ENCODE data around the gene FMR1.

Gene FMR1

GRCh38 chrX:147917700-147918695, 6.3 kb downstream of the FMR1 start:
- Histone ChIP-seq H4K20me1 (ENCODE audit: low read depth, low read length) (peaks cover 30% of the 10 kb centered on the region), H3K79me2 (ENCODE audit: insufficient read depth, low read length) (peaks cover 78% of the 10 kb centered on the region), H3K4me2 (ENCODE audit: low read depth, low read length, poor library complexity, severe bottlenecking) (peak overlapping the region; percentile 37), H3K9me3 (ENCODE audit: insufficient read depth, low read length) (no peaks in the 10 kb centered on the region), H3K9me2 (replicated peaks; ENCODE audit: insufficient read depth, low read length) (no peaks in the 10 kb centered on the region), H3F3A (ENCODE audit: insufficient read depth) (no peaks in the 10 kb centered on the region; the same call in 1 of the 2 replicates), H3K9ac (ENCODE audit: low read length) (no peak overlapping the region), H3K27me3 (ENCODE audit: low read length) (no peaks in the 10 kb centered on the region), H3K4me3 (ENCODE audit: insufficient read depth, low read length, poor library complexity, severe bottlenecking) (no peak overlapping the region), H2AFZ (ENCODE audit: low read depth, low read length, severe bottlenecking) (no peak overlapping the region), H3K27ac (ENCODE audit: low read depth, low read length) (no peak overlapping the region), H3K36me3 (ENCODE audit: low read length) (no peaks in the 10 kb centered on the region)
- TF ChIP-seq CTCF (IDR thresholded peaks at IDR 0.05; ENCODE audit: insufficient read depth, low read length, poor library complexity, severe bottlenecking) = no peak
- TF ChIP-seq EZH2phosphoT487 (conservative IDR thresholded peaks at IDR 0.05; ENCODE audit: low read length) = no peak

GRCh38 chrX:147920161-147920666, 8.5 kb downstream of the FMR1 start:
- H3K79me2 ChIP-seq (ENCODE audit: insufficient read depth, low read length) = peaks cover 59% of the 10 kb centered on the region
- H3K4me3 ChIP-seq (ENCODE audit: insufficient read depth, low read length, poor library complexity, severe bottlenecking) = no peak overlapping the region
- H3K4me2 ChIP-seq (ENCODE audit: low read depth, low read length, poor library complexity, severe bottlenecking) = no peak overlapping the region
- no peaks in the 10 kb centered on the region for H3K27me3 ChIP-seq (ENCODE audit: low read length)
- TF ChIP-seq EZH2phosphoT487 (conservative IDR thresholded peaks at IDR 0.05; ENCODE audit: low read length) (no peak), CTCF (IDR thresholded peaks at IDR 0.05; ENCODE audit: insufficient read depth, low read length, poor library complexity, severe bottlenecking) (no peak)
- H3K27ac ChIP-seq (ENCODE audit: low read depth, low read length) = no peak overlapping the region
- H3K9ac ChIP-seq (ENCODE audit: low read length) = no peak overlapping the region
- H3K9me2 ChIP-seq (replicated peaks; ENCODE audit: insufficient read depth, low read length) = no peaks in the 10 kb centered on the region
- no peak overlapping the region for H2AFZ ChIP-seq (ENCODE audit: low read depth, low read length, severe bottlenecking)
- H3F3A ChIP-seq (ENCODE audit: insufficient read depth) = no peaks in the 10 kb centered on the region; the same call in 1 of the 2 replicates
- no peaks in the 10 kb centered on the region for H3K36me3 ChIP-seq (ENCODE audit: low read length)
- peaks cover 13% of the 10 kb centered on the region; the same call in 1 of the 2 replicates for H4K20me1 ChIP-seq (ENCODE audit: low read depth, low read length)
- no peaks in the 10 kb centered on the region for H3K9me3 ChIP-seq (ENCODE audit: insufficient read depth, low read length)

GRCh38 chrX:147923605-147924004, 11.9 kb downstream of the FMR1 start:
- Histone ChIP-seq H3K9me2 (replicated peaks; ENCODE audit: insufficient read depth, low read length) (no peaks in the 10 kb centered on the region), H3K4me2 (ENCODE audit: low read depth, low read length, poor library complexity, severe bottlenecking) (no peak overlapping the region), H3K36me3 (ENCODE audit: low read length) (no peaks in the 10 kb centered on the region), H3K27me3 (ENCODE audit: low read length) (no peaks in the 10 kb centered on the region), H3K4me3 (ENCODE audit: insufficient read depth, low read length, poor library complexity, severe bottlenecking) (no peak overlapping the region), H3K9ac (ENCODE audit: low read length) (no peak overlapping the region), H3F3A (ENCODE audit: insufficient read depth) (no peaks in the 10 kb centered on the region; the same call in 1 of the 2 replicates), H4K20me1 (ENCODE audit: low read depth, low read length) (peaks cover 7% of the 10 kb centered on the region; the same call in 1 of the 2 replicates), H3K27ac (ENCODE audit: low read depth, low read length) (no peak overlapping the region), H3K9me3 (ENCODE audit: insufficient read depth, low read length) (no peaks in the 10 kb centered on the region), H3K79me2 (ENCODE audit: insufficient read depth, low read length) (peaks cover 32% of the 10 kb centered on the region), H2AFZ (ENCODE audit: low read depth, low read length, severe bottlenecking) (no peak overlapping the region)
- no peak for TF ChIP-seq CTCF (IDR thresholded peaks at IDR 0.05; ENCODE audit: insufficient read depth, low read length, poor library complexity, severe bottlenecking)
- TF ChIP-seq EZH2phosphoT487 (conservative IDR thresholded peaks at IDR 0.05; ENCODE audit: low read length) = no peak

Measured in SU-DHL-6 (cell line).